Gastrocnemius medialis (tissue), 4 donors: Measurements from ENCODE around the gene C1orf116.
"Not testable (repeated sequence)": the region's sequence is repeated elsewhere in the genome, so short reads cannot be mapped to it uniquely, and the experiment has no call there.

ENCODE experiments used
- POLR2A ChIP-seq, 2 donors: fragments of 450-650 bp; IDR thresholded peaks; one replicate each; pipeline ENCODE4 v1.6.1; 2017; ENCODE audit warnings: antibody characterized with exemption in 2 of 2, mild to moderate bottlenecking in 2 of 2, moderate library complexity in 2 of 2
- TF ChIP-seq, protein P1 (sequence below), 5 experiments: fragments of 450-650 bp in 3 of 5; fragments of 200-600 bp in 2 of 5; sonication (generic) in 2 of 5; IDR thresholded peaks in 4 of 5; conservative IDR thresholded peaks in 1 of 5; 1 replicate in 4 of 5; 2 replicates in 1 of 5; pipeline ENCODE4 v1.5.1; 2016 to 2019; ENCODE audit warnings: antibody characterized with exemption in 5 of 5, mild to moderate bottlenecking in 3 of 5, moderate library complexity in 3 of 5

DNA sequence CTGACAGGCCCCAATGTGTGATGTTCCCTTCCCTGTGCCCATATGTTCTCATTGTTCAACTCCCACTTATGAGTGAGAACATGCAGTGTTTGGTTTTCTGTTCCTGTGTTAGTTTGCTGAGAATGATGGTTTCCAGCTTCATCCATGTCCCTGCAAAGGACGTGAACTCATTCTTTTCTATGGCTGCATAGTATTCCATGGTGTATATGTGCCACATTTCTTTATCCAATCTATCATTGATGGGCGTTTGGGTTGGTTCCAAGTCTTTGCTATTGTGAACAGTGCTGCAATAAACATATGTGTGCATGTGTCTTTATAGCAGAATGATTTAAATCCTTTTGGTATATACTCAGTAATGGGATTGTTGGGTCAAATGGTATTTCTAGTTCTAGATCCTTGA, 8.8 kb upstream of the C1orf116 start:
- TF ChIP-seq, protein P1, sequence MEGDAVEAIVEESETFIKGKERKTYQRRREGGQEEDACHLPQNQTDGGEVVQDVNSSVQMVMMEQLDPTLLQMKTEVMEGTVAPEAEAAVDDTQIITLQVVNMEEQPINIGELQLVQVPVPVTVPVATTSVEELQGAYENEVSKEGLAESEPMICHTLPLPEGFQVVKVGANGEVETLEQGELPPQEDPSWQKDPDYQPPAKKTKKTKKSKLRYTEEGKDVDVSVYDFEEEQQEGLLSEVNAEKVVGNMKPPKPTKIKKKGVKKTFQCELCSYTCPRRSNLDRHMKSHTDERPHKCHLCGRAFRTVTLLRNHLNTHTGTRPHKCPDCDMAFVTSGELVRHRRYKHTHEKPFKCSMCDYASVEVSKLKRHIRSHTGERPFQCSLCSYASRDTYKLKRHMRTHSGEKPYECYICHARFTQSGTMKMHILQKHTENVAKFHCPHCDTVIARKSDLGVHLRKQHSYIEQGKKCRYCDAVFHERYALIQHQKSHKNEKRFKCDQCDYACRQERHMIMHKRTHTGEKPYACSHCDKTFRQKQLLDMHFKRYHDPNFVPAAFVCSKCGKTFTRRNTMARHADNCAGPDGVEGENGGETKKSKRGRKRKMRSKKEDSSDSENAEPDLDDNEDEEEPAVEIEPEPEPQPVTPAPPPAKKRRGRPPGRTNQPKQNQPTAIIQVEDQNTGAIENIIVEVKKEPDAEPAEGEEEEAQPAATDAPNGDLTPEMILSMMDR (IDR thresholded peaks at IDR 0.05 in 4 of 5, conservative IDR thresholded peaks at IDR 0.05 in 1 of 5), result not testable (repeated sequence)
- not testable (repeated sequence) for TF ChIP-seq POLR2A (IDR thresholded peaks at IDR 0.05)
